HG02571 (cell line): ENCODE measurements around the gene IGF1R.
"Not testable (repeated sequence)": the region's sequence is repeated elsewhere in the genome, so short reads cannot be mapped to it uniquely, and the experiment has no call there.

Experiments used
- ATAC-seq: cut with Tn5 transposase; IDR thresholded peaks from one replicate; pipeline ENCODE4 v1.9.1; 2021; ENCODE audit warnings: mild to moderate bottlenecking, moderate library complexity; ENCODE audit not compliant: unreplicated experiment

Gene IGF1R

GRCh38 chr15:98978153-98978552 is 329.8 kb downstream of the IGF1R start:
- no peak for ATAC-seq

- no peak for ATAC-seq
Observed at GRCh38 chr15:98980899-98981228, 332.5 kb downstream of the IGF1R start.

DNA sequence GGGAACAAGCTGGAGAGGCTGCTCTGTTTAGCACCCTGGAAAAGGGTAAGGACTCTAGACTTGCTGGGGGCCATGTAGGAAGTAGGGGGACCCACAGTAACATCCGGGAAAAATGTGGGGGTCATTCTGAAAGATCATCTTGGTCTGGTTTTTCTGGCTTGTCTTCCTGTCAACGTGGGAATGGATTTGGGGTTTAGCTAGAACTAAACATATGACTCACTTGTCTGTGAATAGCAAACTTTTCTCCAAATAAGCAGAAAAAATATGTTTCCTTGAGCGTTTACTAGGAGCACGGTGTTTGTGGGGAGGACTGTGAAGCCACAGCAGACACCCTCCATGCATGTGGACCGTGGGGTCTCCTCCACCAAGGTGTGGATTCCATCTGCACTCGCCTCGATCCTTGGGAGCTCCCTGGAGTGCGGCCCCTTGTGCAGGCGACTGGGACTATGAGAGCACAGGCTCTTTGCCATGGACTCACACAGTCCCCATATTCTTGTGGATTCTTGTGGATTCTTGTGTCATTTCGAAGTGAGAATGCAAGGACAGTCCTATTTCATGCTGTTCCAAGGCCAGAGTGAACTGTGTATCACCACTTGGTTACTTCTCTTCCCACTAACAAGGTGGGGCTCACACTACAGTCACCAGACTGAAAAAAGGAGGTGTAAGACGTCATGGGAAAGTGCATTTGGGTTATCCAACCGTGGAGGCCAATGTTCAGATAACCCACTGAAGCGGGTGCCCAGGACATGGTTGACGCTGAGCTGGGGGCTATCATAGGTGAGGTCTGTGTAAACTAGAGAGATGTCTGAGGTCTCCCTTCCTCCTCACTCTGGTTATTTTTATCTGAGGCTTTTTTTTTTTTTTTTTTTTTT is 333.7 kb downstream of the IGF1R start:
- ATAC-seq = no peak

DNA sequence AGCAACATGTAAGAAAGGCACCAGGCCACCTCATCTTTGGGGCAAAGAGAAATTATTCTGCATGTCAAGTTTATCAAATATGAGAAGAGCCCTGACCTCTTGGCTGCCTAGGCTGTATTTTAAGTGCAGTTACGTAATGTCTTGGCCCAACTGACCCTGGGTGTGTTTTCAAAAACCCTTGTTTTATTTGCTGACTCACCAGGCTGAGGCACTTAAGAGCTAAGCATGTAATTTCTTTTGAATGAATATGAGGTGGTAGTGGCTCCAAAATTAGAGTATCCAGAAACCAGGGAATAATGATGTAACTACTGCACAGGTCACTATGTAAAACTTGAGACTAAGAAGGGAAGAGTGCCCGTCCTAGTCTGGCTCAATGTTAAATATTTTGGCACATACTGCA is 335.0 kb downstream of the IGF1R start:
- ATAC-seq = no peak

GRCh38 chr15:98986281-98986680 is 337.9 kb downstream of the IGF1R start:
- ATAC-seq = no peak

DNA sequence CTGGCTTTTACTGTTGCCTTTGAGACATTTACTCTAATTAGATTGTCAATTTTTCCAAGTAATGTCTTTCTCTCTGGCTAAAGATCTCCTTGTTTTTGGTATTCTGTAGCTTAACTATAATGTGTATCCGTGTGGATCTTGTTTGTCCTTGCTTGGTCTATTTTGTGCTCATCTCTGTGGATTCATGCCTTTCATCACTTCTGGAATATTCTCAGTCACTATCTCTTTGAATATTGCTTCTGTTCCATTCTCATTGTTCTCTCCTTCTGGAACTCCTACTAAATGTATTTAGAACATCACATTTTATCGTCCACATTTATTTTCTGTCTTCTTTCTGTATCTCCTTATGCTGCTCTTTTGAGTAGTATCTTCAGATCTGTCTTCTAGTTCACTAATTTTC is 346.6 kb downstream of the IGF1R start:
- no peak for ATAC-seq

DNA sequence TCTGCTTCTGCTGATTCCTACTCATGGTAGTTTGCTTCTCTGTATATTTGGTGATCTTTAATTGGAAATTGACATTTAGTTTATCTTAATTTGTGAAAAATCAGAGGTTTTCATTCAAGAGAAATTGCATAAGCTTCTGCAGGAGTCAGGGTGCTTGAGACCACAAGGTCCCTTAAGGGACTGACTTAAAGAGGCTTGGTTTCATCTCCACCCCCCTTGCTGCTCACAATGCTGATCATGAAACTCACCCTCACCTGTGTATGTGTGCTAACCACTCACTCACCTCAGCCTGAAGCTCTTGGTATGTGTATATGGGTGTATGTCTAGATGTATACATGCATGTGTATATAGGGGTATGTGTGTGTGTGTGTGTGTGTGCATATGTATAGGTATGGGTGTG is 347.8 kb downstream of the IGF1R start:
- no peak for ATAC-seq

DNA sequence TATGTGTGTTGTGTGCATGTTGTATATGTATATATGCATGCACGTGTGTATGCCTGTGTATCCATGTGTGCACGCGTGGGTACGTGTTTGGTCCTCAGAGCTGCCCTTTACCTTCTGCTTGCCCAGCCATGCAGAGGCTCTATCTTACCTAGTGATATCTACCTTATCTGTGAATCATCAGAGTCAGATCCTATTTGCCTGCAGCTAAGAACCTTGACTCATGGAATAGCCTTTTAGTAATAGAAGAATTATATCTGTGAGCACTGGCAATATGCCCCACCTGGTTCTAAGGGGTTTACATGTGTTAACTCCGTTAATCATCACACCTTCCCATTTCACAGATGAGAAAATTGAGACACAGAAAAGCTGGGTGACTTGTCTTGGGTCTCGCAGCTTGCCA is 348.3 kb downstream of the IGF1R start:
- no peak for ATAC-seq

DNA sequence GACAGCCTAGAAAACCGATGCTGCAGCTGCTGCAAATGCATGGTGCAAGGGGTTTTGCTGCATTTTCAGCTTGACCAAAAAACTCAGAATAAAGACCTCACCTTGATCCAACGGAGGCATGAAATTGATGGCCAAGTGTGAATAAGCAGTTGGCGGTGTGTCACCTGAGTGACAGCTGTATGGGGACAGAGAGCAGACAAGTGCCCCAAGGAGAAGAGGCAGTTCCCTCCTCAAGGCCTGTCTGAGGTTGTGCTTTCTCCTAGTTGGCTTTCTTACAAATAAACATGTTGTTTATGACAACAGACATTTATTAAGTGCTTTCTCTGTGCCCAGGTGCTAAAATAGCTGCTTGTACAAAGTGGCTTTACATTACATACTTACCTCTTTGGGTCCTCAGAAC is 349.0 kb downstream of the IGF1R start:
- ATAC-seq = no peak

DNA sequence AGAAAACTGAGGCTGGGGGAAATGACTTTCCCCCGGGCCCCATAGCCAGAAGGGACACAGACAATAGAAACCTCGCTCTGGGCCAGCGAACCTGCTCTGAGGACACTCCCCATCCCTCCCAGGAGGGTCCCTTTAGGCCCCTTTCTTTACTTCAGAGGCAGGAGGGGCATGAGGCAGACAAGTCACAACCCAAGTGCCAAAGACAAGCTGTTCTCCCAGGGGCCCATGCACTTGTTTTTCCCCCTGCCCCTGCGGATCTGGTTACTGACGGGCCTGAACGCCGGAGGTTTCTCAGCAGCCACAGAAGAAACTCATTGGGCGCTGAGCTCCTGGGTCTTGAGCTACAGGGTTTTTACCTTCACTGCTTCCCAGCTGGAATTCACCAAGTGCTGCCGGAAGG is 349.4 kb downstream of the IGF1R start:
- no peak for ATAC-seq

DNA sequence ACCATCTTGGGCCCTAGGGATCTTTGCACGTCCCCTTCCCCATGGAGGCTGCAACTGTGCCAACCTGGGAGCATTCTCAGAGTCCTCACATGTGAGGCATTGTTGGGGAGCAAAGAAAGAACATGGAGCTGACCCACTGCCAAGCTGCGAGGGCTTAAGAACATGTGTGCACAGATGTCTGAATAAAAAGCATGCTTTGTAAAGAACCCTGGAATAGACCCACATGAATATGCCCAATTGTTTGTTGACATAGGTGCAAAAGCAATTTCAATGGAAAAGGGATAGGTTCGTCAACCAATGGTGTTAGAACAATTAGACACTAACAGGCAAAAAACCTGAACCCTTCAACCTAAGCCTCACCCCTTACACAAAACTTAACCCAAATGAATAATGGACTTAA is 349.9 kb downstream of the IGF1R start:
- ATAC-seq = no peak

DNA sequence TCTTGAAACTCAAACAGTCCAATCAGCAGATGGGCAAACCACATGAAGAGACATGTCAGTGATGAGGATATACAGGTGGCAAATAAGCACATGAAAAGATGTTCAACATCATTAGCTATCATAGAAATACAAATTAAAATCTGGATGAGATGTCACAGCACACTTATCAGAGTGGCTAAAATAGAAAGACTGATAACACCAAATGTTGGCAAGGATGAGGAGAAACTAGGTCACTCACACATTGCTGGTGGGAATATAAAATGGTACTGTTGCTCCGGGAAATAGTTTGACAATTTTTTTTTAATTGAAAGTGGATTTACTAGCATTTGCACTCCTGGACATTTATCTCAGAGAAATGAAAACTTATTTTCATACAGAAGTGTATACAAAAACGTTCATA is 350.9 kb downstream of the IGF1R start:
- no peak for ATAC-seq

DNA sequence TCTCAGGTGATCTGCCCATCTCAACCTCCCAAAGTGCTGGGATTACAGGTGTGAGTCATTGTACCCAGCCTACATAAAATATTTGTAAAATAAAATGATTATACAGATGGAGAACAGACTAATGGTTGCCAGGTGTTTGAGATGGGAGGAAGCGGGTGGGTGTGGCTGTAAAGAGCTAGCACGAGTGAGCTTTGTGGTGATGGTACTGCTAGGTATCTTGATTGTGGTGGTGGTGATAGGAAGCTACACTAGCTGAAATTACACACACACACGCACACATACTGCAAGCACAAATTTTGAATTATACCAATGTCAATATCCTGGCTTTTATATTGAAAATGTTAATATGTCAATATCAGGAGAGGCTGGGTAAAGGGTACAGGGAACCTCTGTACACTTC is 353.9 kb downstream of the IGF1R start:
- no peak for ATAC-seq

- ATAC-seq = not testable (repeated sequence)
Observed at GRCh38 chr15:99003317-99003716, 355.0 kb downstream of the IGF1R start.

- not testable (repeated sequence) for ATAC-seq
Observed at GRCh38 chr15:99004998-99005974, 356.9 kb downstream of the IGF1R start.

- no peak for ATAC-seq
Observed at GRCh38 chr15:99006146-99006545, 357.8 kb downstream of the IGF1R start.

DNA sequence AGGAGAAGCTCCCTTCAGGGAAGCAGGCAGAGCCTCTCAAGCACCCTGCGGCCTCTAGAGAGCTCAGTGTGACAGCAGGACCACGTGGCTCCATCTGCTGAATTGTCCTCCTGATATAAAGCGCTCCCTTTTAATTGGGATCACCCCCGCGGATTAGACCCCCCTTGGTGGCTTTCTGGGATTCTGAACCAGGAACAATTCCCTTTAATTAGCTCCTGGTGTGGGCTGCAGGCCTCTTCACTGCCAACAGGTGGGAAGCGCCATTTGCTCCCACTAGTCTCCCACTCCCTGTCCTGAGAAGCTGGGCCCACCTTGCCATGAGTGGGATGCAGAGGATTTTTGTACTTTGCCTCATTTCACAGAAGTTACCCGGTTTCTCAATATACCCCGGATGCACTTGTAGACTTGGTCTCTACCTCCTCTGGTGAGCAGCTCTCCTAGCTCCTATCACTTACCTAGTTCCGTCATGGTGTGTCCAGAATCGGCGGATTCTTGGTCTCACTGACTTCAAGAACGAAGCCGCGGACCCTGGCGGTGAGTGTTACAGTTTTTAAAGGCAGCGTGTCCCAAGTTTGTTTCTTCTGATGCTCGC is 358.7 kb downstream of the IGF1R start:
- ATAC-seq = no peak

DNA sequence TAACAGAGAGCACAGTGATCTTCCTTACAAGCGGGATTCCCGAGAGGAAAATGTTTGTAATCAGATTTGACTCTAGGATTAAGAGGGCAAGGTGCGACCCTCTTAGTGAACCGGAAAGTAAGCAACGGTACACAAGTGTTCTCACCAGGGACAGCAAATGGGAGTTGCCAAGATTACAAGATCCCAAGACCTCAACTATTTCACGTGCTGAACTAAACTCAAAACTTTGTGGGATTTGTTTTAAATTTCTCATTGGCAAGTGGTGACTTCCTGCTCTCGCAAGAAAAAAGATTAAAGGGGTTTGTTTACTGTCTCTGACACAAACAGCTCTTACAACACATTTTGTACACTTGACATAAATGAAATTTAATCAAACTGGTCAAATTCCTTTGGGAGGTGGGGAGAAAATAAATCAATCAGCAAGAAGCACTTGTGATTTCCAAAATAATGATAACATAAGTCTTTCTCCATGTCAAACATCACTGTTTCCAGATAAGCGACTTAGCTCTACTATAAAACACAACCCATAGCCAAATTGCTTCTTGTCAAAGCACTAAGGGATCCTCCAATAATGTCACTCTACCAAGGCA is 361.5 kb downstream of the IGF1R start:
- no peak for ATAC-seq

DNA sequence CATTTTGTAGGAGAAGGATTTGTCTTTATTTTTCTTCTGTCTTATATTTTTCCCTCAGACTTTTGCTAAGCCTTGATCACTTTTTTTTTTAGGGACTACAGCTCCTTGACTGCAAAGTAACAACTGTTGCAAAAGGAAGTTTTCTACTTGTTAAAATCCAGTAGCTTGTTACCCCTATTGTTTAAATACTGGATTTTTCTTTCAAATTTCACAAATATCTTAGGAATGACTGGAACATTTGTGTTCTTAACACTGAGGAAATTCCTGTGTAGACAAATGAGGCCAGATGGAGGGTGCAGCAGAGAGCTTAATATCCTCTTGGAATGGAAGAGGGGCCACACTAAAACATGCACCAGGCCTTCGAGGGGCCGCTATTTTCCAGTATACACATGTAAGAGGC is 362.4 kb downstream of the IGF1R start:
- ATAC-seq = no peak
